Limb (tissue), 2 donors: Measurements from ENCODE around the gene B4GALT6.

Experiments
- DNase-seq, 2 donors: peaks; one replicate each; pipeline ENCODE4 v3.0.0-alpha.2; 2016; ENCODE audit errors: extremely low spot score in 2 of 2

Gene B4GALT6

GRCh38 chr18:31596081-31596872, 88.1 kb downstream of the B4GALT6 start:
- DNase-seq, result no peak

- DNase-seq, result no peak
Measured at GRCh38 chr18:31595121-31595771, 89.1 kb downstream of the B4GALT6 start.

GRCh38 chr18:31592506-31593157, 91.7 kb downstream of the B4GALT6 start:
- DNase-seq, result peak in 1 of 2 donors; percentile 38

- DNase-seq, result no peak
Measured at GRCh38 chr18:31591628-31592027, 92.8 kb downstream of the B4GALT6 start, which contains the start of gene TTR. Gene TTR, plus strand, starts transcription at chr18:31591877. Its CDS starts 26 bp downstream, at chr18:31591903.

- DNase-seq, result no peak
Measured at GRCh38 chr18:31591113-31591512, 93.3 kb downstream of the B4GALT6 start.

GRCh38 chr18:31590570-31590969, 93.8 kb downstream of the B4GALT6 start:
- no peak for DNase-seq

GRCh38 chr18:31587529-31587928, 96.9 kb downstream of the B4GALT6 start:
- DNase-seq, result no peak

GRCh38 chr18:31586616-31587015, 97.8 kb downstream of the B4GALT6 start:
- no peak for DNase-seq

GRCh38 chr18:31585991-31586390, 98.4 kb downstream of the B4GALT6 start:
- no peak for DNase-seq

GRCh38 chr18:31583185-31583854, 101.1 kb downstream of the B4GALT6 start:
- no peak for DNase-seq

- DNase-seq, result peak in 1 of 2 donors; percentile 48
Measured at GRCh38 chr18:31581498-31582197, 102.7 kb downstream of the B4GALT6 start.

GRCh38 chr18:31579375-31579774, 105.0 kb downstream of the B4GALT6 start:
- no peak for DNase-seq

GRCh38 chr18:31578126-31578525, 106.3 kb downstream of the B4GALT6 start:
- DNase-seq, result no peak

GRCh38 chr18:31577195-31577594, 107.2 kb downstream of the B4GALT6 start:
- no peak for DNase-seq

- DNase-seq, result no peak
Measured at GRCh38 chr18:31576670-31577069, 107.7 kb downstream of the B4GALT6 start.

- no peak for DNase-seq
Measured at GRCh38 chr18:31575515-31576257, 108.7 kb downstream of the B4GALT6 start.

- no peak for DNase-seq
Measured at GRCh38 chr18:31574359-31574758, 110.0 kb downstream of the B4GALT6 start.
